ENCODE measurements around the gene ARHGEF9.

The ARHGEF9 gene

GRCh38 chrX:63635750-63636149 is 149.3 kb downstream of the ARHGEF9 start:
- Histone ChIP-seq H3K4me1 (no peaks in the 10 kb centered on the region), H3K4me2 (no peak overlapping the region), H3K27ac (no peak overlapping the region), H3K9me3 (peaks cover 43% of the 10 kb centered on the region), H3K36me3 (peaks cover 55% of the 10 kb centered on the region), H3K4me3 (no peak overlapping the region), H3K9ac (no peak overlapping the region), H3K27me3 (no peaks in the 10 kb centered on the region), H4K20me1 (no peaks in the 10 kb centered on the region)
- TF ChIP-seq Cebpa-rat (IDR thresholded peaks at IDR 0.05), result no peak

GRCh38 chrX:63613531-63614028 is 171.4 kb downstream of the ARHGEF9 start:
- no peak overlapping the region for H3K4me3 ChIP-seq
- no peak overlapping the region for H3K9ac ChIP-seq
- TF ChIP-seq Cebpa-rat (IDR thresholded peaks at IDR 0.05), result no peak
- no peak overlapping the region for H3K27ac ChIP-seq
- no peaks in the 10 kb centered on the region for H3K36me3 ChIP-seq
- no peaks in the 10 kb centered on the region for H3K9me3 ChIP-seq
- no peaks in the 10 kb centered on the region for H3K27me3 ChIP-seq
- H4K20me1 ChIP-seq, result no peaks in the 10 kb centered on the region
- H3K4me1 ChIP-seq, result no peaks in the 10 kb centered on the region
- H3K4me2 ChIP-seq, result no peak overlapping the region

GRCh38 chrX:63585936-63586335 is 199.1 kb downstream of the ARHGEF9 start:
- Histone ChIP-seq H3K4me2 (no peak overlapping the region), H3K4me3 (no peak overlapping the region), H3K27ac (no peak overlapping the region), H4K20me1 (no peaks in the 10 kb centered on the region), H3K4me1 (no peaks in the 10 kb centered on the region), H3K36me3 (no peaks in the 10 kb centered on the region), H3K27me3 (no peaks in the 10 kb centered on the region), H3K9ac (no peak overlapping the region), H3K9me3 (peaks cover 3% of the 10 kb centered on the region; the same call in 1 of the 2 replicates)
- no peak for TF ChIP-seq Cebpa-rat (IDR thresholded peaks at IDR 0.05)

All from BLaER1 (cell line).